NCI-H460 (cell line): ENCODE measurements around the gene JAZF1. TPM values are rescaled to one million over a fixed set of nuclear protein-coding genes. Genes with fewer than 3 reads are reported as not detected.

Experiments
- DNase-seq: peaks from one replicate; pipeline ENCODE4 v3.0.0-alpha.2; 2016; ENCODE audit warnings: low read depth; ENCODE audit errors: extremely low read depth
- small RNA-seq, 2 experiments: library from RNA; depleted of rRNA; stranded (forward); fragments of <200 nt; gene quantifications; one replicate each; pipeline ENCODE3, GENCODE V24; 2014
- total RNA-seq: library from RNA; depleted of rRNA; stranded (reverse); fragments of >200 nt; shearing (Covaris generic); gene quantifications from 2 replicates; pipeline ENCODE4 v1.2.3, GENCODE V29; 2014; rRNA removed

Gene JAZF1
- total RNA-seq, 1 experiment from 2014 or later, result 3.1 TPM

DNA sequence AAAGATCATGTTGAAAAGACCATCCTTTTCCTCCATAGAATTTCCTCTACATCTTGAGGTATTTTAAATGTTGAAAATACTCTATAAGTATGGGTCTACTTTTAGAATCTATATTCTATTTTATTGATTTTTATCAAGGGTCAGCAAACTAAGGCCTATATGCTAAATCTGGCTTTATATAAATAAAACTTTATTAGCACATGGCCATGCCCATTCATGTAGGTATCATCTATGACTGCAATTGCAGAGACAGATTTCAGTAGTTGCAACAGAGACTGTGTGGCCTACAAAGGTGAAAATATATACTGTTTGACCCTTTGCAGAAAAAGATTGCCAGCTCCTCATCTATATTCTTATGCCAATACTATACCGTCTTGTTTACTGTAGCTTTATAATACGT, 367.9 kb downstream of the JAZF1 start:
- DNase-seq, result no peak

DNA sequence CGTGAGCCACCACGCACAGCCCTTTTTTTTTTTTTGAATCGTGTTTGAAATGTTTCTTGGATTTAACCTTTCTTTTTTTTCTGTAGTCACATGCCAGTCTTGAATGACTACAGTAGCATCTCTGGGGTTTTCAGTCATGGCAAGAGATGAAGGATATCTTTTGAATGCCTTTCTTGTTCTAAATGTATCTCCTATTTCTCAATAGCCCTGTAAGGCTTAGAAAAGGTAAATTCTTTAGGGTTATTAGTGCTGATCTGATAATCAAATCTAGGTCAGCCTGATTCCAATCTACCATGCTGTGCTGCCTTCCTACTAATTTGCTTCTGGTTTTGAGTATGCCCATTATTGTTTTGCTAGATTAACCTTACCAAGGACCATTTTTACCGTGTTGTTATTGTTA, 370.4 kb downstream of the JAZF1 start:
- DNase-seq, result no peak

DNA sequence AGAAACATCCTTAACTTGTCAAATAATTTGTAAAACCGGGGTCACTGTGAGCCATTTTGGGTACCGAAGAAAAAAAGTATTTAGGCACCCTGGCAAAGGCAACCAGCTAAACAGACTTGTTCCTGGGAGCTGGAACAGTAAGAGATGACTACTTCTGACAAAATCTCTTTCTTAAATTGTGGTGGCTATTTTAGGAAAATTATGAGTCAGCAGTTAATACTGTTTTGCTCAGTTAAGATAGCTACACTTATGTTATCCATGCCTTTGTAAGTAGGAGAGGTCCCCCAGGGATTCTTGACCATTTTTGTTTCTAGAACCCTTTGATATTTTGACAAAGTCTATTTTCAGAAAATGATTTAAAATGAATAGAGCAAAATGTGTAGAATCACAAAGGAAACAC, 372.0 kb downstream of the JAZF1 start:
- DNase-seq, result no peak

DNA sequence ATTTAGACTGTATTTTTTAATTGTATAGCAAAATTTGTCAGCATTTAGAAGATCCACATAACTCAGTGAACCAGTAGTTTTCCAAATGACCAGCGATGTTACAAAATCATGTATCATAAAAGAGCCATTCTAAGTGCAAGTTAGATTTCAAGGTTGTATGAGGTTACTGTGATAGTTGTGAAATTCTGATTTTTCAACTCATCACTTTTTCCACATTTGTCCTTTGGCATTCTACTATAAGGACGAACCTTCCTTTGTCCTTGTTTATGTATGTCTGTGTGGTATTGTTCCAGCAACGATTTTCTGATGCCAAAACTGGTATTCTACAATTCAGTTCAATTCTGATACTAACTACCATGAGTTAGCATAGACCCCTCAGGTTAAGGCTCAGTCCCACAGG, 376.5 kb downstream of the JAZF1 start:
- DNase-seq, result no peak

DNA sequence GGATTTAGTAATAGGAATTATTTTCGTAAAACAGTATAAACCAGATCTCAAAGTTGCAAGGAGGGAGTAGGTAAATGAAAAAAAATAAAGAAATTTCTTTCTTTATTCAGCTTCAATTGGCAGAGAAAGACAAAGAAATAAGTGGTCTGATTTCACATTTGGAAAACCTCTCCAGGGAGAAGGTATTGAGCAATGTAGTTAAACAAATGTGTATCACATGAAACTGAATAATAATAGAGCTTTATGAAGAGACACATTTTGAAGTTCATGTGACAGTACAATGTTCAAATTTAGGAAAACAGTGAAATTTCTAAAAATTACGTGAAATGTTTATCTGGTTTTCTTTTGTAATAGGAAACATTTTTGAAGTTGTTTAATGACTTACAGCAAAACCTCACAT, 377.6 kb downstream of the JAZF1 start:
- no peak for DNase-seq

DNA sequence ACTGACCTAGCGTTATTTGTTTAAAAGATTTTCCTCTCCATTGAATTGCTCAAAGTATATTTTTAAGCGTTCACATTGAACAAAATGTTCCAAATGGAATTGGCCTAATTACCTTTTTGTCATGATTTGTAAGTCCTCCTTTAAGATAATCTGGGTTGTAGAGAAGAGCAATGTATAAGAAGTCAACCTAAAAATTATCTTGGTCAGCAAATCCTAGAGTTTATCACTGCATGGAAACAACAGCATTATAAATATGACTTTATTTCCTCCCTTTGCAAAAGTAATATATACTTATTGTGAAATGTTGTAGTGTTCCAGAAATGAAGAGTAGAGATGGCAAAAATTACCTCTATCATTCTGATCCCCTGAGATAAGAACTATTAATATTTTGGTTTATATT, 381.4 kb downstream of the JAZF1 start:
- no peak for DNase-seq

DNA sequence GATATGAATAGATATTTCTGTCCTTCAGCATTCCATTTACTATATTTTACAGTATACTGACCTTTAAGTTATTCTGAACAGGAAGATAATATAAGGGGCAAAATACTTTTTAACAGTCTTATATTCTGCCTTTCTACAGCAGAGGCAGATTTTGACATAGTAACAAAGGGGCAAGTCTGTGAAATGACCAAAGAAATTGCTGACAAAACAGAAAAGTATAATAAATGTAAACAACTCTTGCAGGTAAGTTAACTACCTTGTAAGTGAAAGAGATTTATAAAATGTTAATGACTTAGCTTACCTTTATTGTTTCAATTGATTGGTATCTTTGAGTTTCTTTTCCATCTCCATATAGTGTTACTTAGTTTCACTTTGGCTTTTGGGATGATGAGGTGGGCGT, 384.6 kb downstream of the JAZF1 start:
- no peak for DNase-seq

DNA sequence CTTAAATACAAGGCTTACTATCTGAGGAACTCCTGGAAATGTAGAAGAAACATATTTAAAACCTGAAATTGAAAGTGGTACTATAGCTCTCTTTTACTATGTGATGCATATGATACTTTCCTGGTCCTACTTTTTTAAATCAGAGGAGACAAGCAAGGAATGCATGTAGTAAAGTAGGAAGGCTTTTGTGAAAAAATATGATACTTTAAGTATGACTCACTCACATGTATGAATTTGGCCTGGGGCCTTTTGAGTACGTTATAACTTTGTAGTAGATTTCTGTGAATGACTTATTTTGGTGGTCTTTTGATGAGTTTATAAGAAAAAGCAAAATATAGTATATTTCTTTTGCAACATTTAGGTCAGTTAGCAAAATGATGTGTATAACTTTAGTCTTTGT, 386.8 kb downstream of the JAZF1 start:
- DNase-seq, result no peak

DNA sequence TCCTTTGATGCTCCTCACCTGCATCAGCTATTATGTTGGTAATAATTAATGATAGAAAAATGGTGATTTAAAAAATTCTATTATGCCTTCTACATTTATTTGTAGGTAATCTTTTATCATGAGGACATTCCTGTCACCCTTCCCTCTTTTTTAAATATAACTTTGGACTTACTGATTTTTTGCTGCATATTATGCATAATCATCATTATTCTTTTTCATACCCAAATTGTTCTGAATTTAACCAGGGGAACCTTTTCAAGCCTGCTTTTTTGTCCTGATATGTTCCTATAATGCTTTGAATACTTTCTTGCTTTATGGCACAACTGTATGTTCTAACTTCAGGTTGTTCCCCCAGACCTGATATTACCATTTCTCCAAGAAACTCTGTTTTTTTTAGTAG, 392.2 kb downstream of the JAZF1 start:
- DNase-seq, result no peak

DNA sequence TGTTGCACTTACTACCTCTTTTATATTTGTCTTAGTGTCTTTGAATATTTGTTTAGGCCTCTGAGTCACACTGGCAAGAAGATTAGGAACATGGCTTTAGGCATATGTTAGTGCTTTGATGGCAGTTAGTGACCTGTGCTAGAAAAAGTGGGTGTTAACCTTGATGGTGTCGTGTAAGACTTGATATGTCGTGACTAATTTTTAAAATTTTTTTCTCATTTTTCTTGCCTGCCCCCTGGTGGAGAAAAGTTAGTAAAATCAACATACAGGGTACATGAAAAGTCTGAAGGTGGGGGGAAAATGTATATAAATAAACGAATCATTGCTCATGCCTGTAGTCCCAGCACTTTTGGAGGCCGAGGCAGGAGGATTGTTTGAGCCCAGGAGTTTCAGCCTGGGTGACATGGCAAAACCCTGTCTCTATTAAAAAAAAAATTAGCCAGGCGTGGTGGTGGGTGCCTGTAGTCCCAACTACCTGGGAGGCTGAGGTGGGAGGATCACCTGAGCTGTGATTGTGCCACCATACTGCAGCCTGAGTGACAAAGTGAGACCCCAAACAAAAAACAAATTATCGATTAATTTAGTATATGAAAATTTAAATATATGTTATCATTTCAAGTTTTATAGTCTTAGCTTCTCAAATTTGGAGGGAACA, 396.1 kb downstream of the JAZF1 start:
- DNase-seq, result peak; percentile 56

DNA sequence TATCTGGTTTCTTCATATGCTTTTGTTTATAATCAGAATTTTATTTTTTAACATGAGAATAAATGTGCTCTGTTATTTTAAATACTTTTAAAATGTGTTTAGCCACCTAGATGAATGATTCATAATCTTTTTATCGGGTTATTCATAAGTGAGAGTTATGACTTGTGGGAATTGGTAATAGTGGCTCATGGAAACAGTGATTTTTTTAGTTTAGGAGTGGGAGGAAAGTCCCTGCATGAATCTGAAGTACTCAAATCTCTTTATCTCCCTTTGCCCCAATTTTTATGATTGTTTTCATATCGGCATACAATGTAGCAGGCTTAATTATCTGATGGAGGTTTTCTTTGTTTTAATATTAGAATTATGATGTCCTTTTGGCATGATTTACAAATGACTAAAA, 397.7 kb downstream of the JAZF1 start:
- DNase-seq, result no peak

DNA sequence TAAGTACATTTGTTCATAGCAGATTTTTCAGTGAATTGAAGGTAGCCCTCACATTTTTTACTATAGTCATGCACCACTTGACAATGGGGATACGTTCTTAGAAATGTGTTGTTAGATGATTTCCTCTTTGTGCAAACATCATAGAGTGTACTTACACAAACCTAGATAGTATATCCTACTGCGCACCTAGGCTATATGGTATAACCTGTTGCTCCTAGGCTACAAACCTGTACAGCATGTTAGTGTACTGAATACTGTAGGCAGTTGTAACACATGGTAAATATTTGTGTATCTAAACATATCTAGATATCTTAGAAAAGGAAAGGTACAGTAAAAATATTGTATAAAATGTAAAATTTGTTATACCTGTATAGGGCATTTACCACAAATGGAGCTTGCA, 399.4 kb downstream of the JAZF1 start:
- DNase-seq, result no peak

Small RNAs within 50 kb of the gene (small RNA-seq; reads per million reads assigned to genes)
- 0 reads per million in 2 experiments for gene RNU6-979P

Other genes starting within 250 kb of the JAZF1 start
- gene CREB5, start 231.7 kb upstream of the JAZF1 start, total RNA-seq, result 20.3 and 26.1 TPM in 2 replicates